ENCODE measurements around the gene TRAPPC3L.

Gene TRAPPC3L

GRCh38 chr6:116553451-116553850 lies 8.0 kb upstream of the TRAPPC3L start, which contains the start of gene CALHM4:
CALHM4 (plus strand) TSS chr6:116553751; CDS start chr6:116553794, 43 bp downstream.
- no peak within 1 kb of the TSS for H3K27ac ChIP-seq (ENCODE audit: low read depth, low read length)
- H3K18ac ChIP-seq (ENCODE audit: low read length): no peak within 1 kb of the TSS
- no peaks in the 10 kb centered on the region for H3K79me1 ChIP-seq (ENCODE audit: low read length)
- no peak within 1 kb of the TSS for H4K91ac ChIP-seq (ENCODE audit: low read depth, low read length)
- H2AFZ ChIP-seq (ENCODE audit: insufficient read depth, low read length, poor library complexity): no peak within 1 kb of the TSS
- no peaks in the 10 kb centered on the region for H3K27me3 ChIP-seq (ENCODE audit: insufficient read depth, low read length)
- no peaks in the 10 kb centered on the region for H3K79me2 ChIP-seq (ENCODE audit: control insufficient read depth, insufficient read depth, low read length, poor library complexity)
- H4K8ac ChIP-seq (ENCODE audit: low read depth, low read length): no peak within 1 kb of the TSS
- no peak within 1 kb of the TSS for H4K12ac ChIP-seq (ENCODE audit: low read depth, low read length)
- H2BK5ac ChIP-seq (ENCODE audit: low read depth, low read length, poor library complexity): no peak within 1 kb of the TSS
- H3K4ac ChIP-seq (ENCODE audit: low read depth, low read length): no peak within 1 kb of the TSS
- no peak within 1 kb of the TSS for H3K4me2 ChIP-seq (ENCODE audit: low read length)
- no peak within 1 kb of the TSS for H3K23ac ChIP-seq (ENCODE audit: low read length)
- no peaks in the 10 kb centered on the region for H3K4me1 ChIP-seq (ENCODE audit: control insufficient read depth in 1 of 2, insufficient read depth in 2 of 2, low read length in 2 of 2)
- no peak for DNase-seq
- H3K14ac ChIP-seq (ENCODE audit: low read length): no peak within 1 kb of the TSS
- H3K9me3 ChIP-seq (ENCODE audit: insufficient read depth, low read depth, low read length): no peaks in the 10 kb centered on the region
- no peak within 1 kb of the TSS for H2BK12ac ChIP-seq (ENCODE audit: low read length)
- no peaks in the 10 kb centered on the region for H3K36me3 ChIP-seq (ENCODE audit: control insufficient read depth in 1 of 2, insufficient read depth in 2 of 2, low read length in 2 of 2)
- H3K4me3 ChIP-seq (ENCODE audit: low read depth, low read length): no peak within 1 kb of the TSS
- no peak within 1 kb of the TSS for H2AK5ac ChIP-seq (ENCODE audit: low read length)
- no peak within 1 kb of the TSS for H3K9ac ChIP-seq (ENCODE audit: low read length)
- no peak within 1 kb of the TSS for H2BK120ac ChIP-seq (ENCODE audit: insufficient read depth, low read length, poor library complexity)

- Histone ChIP-seq H2BK12ac (ENCODE audit: low read length) (no peak overlapping the region), H4K8ac (ENCODE audit: low read depth, low read length) (no peak overlapping the region), H4K12ac (ENCODE audit: low read depth, low read length) (no peak overlapping the region), H3K4me3 (ENCODE audit: low read depth, low read length) (no peak overlapping the region), H3K27ac (ENCODE audit: low read depth, low read length) (no peak overlapping the region), H3K9ac (ENCODE audit: low read length) (no peak overlapping the region), H2BK120ac (ENCODE audit: insufficient read depth, low read length, poor library complexity) (no peak overlapping the region), H3K4ac (ENCODE audit: low read depth, low read length) (no peak overlapping the region), H3K4me1 (ENCODE audit: control insufficient read depth in 1 of 2, insufficient read depth in 2 of 2, low read length in 2 of 2) (no peaks in the 10 kb centered on the region), H2BK5ac (ENCODE audit: low read depth, low read length, poor library complexity) (no peak overlapping the region), H3K23ac (ENCODE audit: low read length) (no peak overlapping the region), H3K4me2 (ENCODE audit: low read length) (no peak overlapping the region), H3K36me3 (ENCODE audit: control insufficient read depth in 1 of 2, insufficient read depth in 2 of 2, low read length in 2 of 2) (no peaks in the 10 kb centered on the region), H3K79me2 (ENCODE audit: control insufficient read depth, insufficient read depth, low read length, poor library complexity) (no peaks in the 10 kb centered on the region), H3K27me3 (ENCODE audit: insufficient read depth, low read length) (no peaks in the 10 kb centered on the region), H3K9me3 (ENCODE audit: insufficient read depth, low read depth, low read length) (no peaks in the 10 kb centered on the region), H2AFZ (ENCODE audit: insufficient read depth, low read length, poor library complexity) (no peak overlapping the region), H2AK5ac (ENCODE audit: low read length) (no peak overlapping the region), H4K91ac (ENCODE audit: low read depth, low read length) (no peak overlapping the region), H3K79me1 (ENCODE audit: low read length) (no peaks in the 10 kb centered on the region), H3K14ac (ENCODE audit: low read length) (no peak overlapping the region), H3K18ac (ENCODE audit: low read length) (no peak overlapping the region)
- no peak for DNase-seq
- no CpG with 5 or more reads among the region's 4 CpGs for WGBS (ENCODE audit: extremely low coverage, insufficient coverage, insufficient read length)
Measured at GRCh38 chr6:116550796-116551195, 5.3 kb upstream of the TRAPPC3L start.

GRCh38 chr6:116547358-116547757 lies 1.9 kb upstream of the TRAPPC3L start:
- Histone ChIP-seq H2BK120ac (ENCODE audit: insufficient read depth, low read length, poor library complexity) (no peak overlapping the region), H2BK5ac (ENCODE audit: low read depth, low read length, poor library complexity) (no peak overlapping the region), H3K27me3 (ENCODE audit: insufficient read depth, low read length) (no peaks in the 10 kb centered on the region), H3K9me3 (ENCODE audit: insufficient read depth, low read depth, low read length) (no peaks in the 10 kb centered on the region), H4K91ac (ENCODE audit: low read depth, low read length) (no peak overlapping the region), H2AFZ (ENCODE audit: insufficient read depth, low read length, poor library complexity) (no peak overlapping the region), H3K79me2 (ENCODE audit: control insufficient read depth, insufficient read depth, low read length, poor library complexity) (no peaks in the 10 kb centered on the region), H2BK12ac (ENCODE audit: low read length) (no peak overlapping the region), H4K12ac (ENCODE audit: low read depth, low read length) (no peak overlapping the region), H2AK5ac (ENCODE audit: low read length) (no peak overlapping the region), H3K4me2 (ENCODE audit: low read length) (no peak overlapping the region), H3K4ac (ENCODE audit: low read depth, low read length) (no peak overlapping the region), H3K9ac (ENCODE audit: low read length) (no peak overlapping the region), H4K8ac (ENCODE audit: low read depth, low read length) (no peak overlapping the region), H3K14ac (ENCODE audit: low read length) (no peak overlapping the region), H3K36me3 (ENCODE audit: control insufficient read depth in 1 of 2, insufficient read depth in 2 of 2, low read length in 2 of 2) (no peaks in the 10 kb centered on the region), H3K4me1 (ENCODE audit: control insufficient read depth in 1 of 2, insufficient read depth in 2 of 2, low read length in 2 of 2) (no peaks in the 10 kb centered on the region), H3K79me1 (ENCODE audit: low read length) (no peaks in the 10 kb centered on the region), H3K18ac (ENCODE audit: low read length) (no peak overlapping the region), H3K4me3 (ENCODE audit: low read depth, low read length) (no peak overlapping the region), H3K23ac (ENCODE audit: low read length) (no peak overlapping the region), H3K27ac (ENCODE audit: low read depth, low read length) (no peak overlapping the region)
- DNase-seq: no peak
- no CpG with 5 or more reads among the region's 6 CpGs for WGBS (ENCODE audit: extremely low coverage, insufficient coverage, insufficient read length)

GRCh38 chr6:116543149-116543548 lies 2.3 kb downstream of the TRAPPC3L start:
- H3K4me3 ChIP-seq (ENCODE audit: low read depth, low read length): no peak overlapping the region
- H3K27me3 ChIP-seq (ENCODE audit: insufficient read depth, low read length): no peaks in the 10 kb centered on the region
- H2BK12ac ChIP-seq (ENCODE audit: low read length): no peak overlapping the region
- no peaks in the 10 kb centered on the region for H3K36me3 ChIP-seq (ENCODE audit: control insufficient read depth in 1 of 2, insufficient read depth in 2 of 2, low read length in 2 of 2)
- H3K14ac ChIP-seq (ENCODE audit: low read length): no peak overlapping the region
- no peaks in the 10 kb centered on the region for H3K79me1 ChIP-seq (ENCODE audit: low read length)
- no peak overlapping the region for H3K4me2 ChIP-seq (ENCODE audit: low read length)
- no peak overlapping the region for H4K12ac ChIP-seq (ENCODE audit: low read depth, low read length)
- no peak overlapping the region for H2AFZ ChIP-seq (ENCODE audit: insufficient read depth, low read length, poor library complexity)
- H3K79me2 ChIP-seq (ENCODE audit: control insufficient read depth, insufficient read depth, low read length, poor library complexity): no peaks in the 10 kb centered on the region
- H3K9me3 ChIP-seq (ENCODE audit: insufficient read depth, low read depth, low read length): no peaks in the 10 kb centered on the region
- no peak overlapping the region for H2BK5ac ChIP-seq (ENCODE audit: low read depth, low read length, poor library complexity)
- no peak overlapping the region for H3K18ac ChIP-seq (ENCODE audit: low read length)
- H3K4me1 ChIP-seq (ENCODE audit: control insufficient read depth in 1 of 2, insufficient read depth in 2 of 2, low read length in 2 of 2): no peaks in the 10 kb centered on the region
- no peak overlapping the region for H2AK5ac ChIP-seq (ENCODE audit: low read length)
- no peak overlapping the region for H4K91ac ChIP-seq (ENCODE audit: low read depth, low read length)
- no peak overlapping the region for H4K8ac ChIP-seq (ENCODE audit: low read depth, low read length)
- DNase-seq: no peak
- no peak overlapping the region for H2BK120ac ChIP-seq (ENCODE audit: insufficient read depth, low read length, poor library complexity)
- H3K4ac ChIP-seq (ENCODE audit: low read depth, low read length): no peak overlapping the region
- no peak overlapping the region for H3K27ac ChIP-seq (ENCODE audit: low read depth, low read length)
- no peak overlapping the region for H3K23ac ChIP-seq (ENCODE audit: low read length)
- H3K9ac ChIP-seq (ENCODE audit: low read length): no peak overlapping the region

- Histone ChIP-seq H3K4me2 (ENCODE audit: low read length) (no peak overlapping the region), H3K9me3 (ENCODE audit: insufficient read depth, low read depth, low read length) (no peaks in the 10 kb centered on the region), H3K9ac (ENCODE audit: low read length) (no peak overlapping the region), H3K23ac (ENCODE audit: low read length) (no peak overlapping the region), H4K91ac (ENCODE audit: low read depth, low read length) (no peak overlapping the region), H3K36me3 (ENCODE audit: control insufficient read depth in 1 of 2, insufficient read depth in 2 of 2, low read length in 2 of 2) (no peaks in the 10 kb centered on the region), H2BK12ac (ENCODE audit: low read length) (no peak overlapping the region), H2BK120ac (ENCODE audit: insufficient read depth, low read length, poor library complexity) (no peak overlapping the region), H3K4ac (ENCODE audit: low read depth, low read length) (no peak overlapping the region), H3K4me3 (ENCODE audit: low read depth, low read length) (no peak overlapping the region), H3K18ac (ENCODE audit: low read length) (no peak overlapping the region), H3K27ac (ENCODE audit: low read depth, low read length) (no peak overlapping the region), H2AFZ (ENCODE audit: insufficient read depth, low read length, poor library complexity) (no peak overlapping the region), H3K79me2 (ENCODE audit: control insufficient read depth, insufficient read depth, low read length, poor library complexity) (no peaks in the 10 kb centered on the region), H2BK5ac (ENCODE audit: low read depth, low read length, poor library complexity) (no peak overlapping the region), H3K27me3 (ENCODE audit: insufficient read depth, low read length) (no peaks in the 10 kb centered on the region), H2AK5ac (ENCODE audit: low read length) (no peak overlapping the region), H3K79me1 (ENCODE audit: low read length) (no peaks in the 10 kb centered on the region), H4K8ac (ENCODE audit: low read depth, low read length) (no peak overlapping the region), H4K12ac (ENCODE audit: low read depth, low read length) (no peak overlapping the region), H3K4me1 (ENCODE audit: control insufficient read depth in 1 of 2, insufficient read depth in 2 of 2, low read length in 2 of 2) (no peaks in the 10 kb centered on the region), H3K14ac (ENCODE audit: low read length) (no peak overlapping the region)
- no peak for DNase-seq
Measured at GRCh38 chr6:116542426-116542825, 3.1 kb downstream of the TRAPPC3L start.
